Activated T-helper 1 cell treated with Interleukin-2 at 50 U/mL for 16 hours (primary cell): ENCODE data around the gene PMP22.

ENCODE experiments used
- DNase-seq: peaks from one replicate; pipeline ENCODE4 v3.0.0-alpha.2; 2020; ENCODE audit warnings: low read depth

The PMP22 gene

DNA sequence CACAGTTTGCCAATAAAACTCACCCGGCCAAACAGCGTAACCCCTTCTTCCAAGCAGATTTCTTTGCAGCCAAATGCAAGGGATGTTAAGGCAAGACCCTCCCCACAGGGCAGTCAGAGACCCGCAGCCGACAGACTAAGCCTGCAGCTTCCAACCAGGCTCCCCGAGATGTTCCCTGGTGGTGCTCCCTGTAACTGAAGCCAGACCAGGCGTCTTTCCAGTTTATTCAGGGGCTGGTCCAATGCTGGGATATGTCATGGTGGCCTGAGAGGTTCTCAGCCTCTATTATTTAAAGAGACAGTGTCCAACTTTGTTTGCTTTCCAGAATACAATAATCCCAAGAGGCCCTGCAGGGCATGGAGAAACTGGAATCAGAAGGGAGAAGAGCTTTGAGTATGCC lies at the start of gene PMP22:
Gene PMP22, minus strand, starts transcription at position 196 of the 400 bp plus-strand sequence. CDS start 4,599 bp downstream, outside the sequence.
- no peak for DNase-seq

DNA sequence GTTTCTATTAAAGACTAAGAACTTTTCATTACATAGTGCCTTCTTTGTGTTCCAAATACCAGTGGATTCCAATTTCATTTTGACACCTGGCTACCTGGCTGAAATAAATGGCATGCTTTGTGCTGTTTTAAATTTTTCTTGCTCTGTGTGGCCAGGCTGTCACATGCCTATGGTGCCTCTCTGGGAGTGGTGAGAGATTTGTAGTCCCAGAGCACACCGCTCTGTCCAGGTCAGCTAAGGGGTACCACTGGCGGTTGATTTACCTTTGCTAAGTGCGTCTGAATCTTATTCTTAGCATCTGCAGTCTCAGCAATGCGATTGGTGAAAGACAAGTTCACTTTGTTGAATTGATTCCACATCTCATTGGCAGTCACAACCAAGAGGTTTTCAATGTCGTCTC lies 46.9 kb upstream of the PMP22 start:
- no peak for DNase-seq

DNA sequence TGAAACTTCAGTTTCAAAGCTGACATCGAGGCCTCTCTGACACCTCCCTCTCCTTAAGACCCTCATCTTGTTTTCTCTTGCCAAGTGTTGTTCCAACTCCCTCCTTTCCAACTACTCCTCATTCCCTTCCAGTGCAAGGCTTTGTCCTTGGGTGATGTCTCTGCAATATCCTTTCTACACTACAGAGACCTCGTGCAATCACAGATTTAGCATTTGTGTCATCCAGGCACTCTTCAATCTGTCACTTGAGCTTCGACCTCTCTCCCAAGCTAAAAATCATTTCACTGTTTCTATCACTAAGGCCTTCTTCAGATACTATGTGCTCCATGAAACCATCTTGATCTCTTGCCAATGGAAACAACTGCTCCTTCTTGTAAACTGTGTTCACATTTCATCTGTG lies 44.7 kb upstream of the PMP22 start:
- DNase-seq = no peak

DNA sequence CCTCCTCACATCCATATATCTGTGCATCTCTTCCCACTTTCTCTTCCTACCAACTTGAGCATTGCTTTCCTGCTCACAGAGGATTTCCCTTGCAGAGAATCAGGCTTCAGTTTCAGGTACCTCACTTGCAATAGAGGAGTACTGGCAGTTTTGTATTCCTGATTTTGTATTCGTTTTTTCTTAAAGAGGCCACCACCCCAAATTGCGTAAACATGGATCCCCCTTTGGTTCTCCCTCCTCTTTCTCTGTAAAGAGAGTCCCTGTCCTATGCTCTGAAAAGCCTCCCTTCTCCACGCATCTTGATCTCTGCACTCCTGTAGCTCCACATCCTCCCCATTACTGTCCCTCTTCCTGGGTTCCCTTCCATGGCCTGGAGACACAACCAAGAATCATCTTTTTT lies 44.1 kb upstream of the PMP22 start:
- DNase-seq = no peak

DNA sequence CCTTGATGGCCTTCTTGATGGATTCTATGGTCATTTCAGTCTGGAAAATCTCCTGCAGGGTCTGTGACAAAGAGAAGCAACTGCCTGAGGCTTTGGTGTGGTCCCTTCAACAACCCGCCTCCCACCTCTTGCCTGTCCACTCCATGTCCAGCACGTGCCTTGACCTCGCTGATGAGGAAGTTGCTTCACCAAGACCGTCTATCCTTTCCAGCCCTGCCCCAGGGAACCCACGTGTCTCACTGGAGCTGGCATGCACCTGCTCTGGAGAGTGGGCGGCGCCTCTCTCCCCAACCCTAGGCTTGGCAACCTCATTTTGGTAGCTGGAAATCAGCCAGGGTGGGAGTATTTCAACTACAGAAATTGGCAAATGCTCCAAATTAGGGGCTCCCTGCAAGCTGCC lies 43.6 kb upstream of the PMP22 start:
- DNase-seq = no peak

DNA sequence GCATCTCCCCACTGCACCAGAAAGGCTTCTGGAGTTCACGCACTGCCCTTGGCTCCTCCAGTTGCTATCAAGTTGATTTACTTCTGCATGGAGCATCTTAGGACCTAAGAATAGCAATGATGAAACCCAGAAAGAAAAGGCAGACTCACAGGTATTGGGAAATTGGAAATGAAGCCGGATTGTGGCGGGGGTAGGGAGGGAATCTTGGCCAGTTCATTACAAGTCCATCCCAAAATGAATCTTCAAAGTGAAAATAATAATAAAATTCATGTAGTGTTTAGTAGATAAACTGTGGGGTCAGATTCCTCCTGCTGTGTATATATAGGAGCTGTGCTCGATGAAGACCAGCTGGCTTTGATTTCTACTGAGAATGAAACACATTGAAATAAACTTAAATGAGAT lies 42.6 kb upstream of the PMP22 start:
- DNase-seq = no peak

DNA sequence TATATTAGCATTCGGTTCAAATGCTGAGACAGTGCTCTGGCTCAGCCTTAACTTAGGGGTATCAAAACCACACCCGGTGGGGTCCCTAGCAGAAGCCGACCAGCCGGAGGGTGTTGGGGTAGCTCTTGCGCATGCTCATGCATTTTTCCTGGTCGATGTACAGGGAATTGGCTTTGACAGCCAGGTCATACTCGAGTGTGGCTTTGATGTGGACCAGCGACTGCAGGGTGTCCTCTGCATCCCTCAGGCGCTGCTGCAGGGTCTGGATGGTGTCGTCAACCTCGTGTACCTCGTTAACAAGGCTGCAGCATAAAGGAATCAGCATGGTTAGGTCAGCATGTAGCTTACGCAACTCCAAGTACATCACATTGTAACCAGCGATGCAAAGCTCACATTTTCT lies 38.7 kb upstream of the PMP22 start:
- no peak for DNase-seq

DNA sequence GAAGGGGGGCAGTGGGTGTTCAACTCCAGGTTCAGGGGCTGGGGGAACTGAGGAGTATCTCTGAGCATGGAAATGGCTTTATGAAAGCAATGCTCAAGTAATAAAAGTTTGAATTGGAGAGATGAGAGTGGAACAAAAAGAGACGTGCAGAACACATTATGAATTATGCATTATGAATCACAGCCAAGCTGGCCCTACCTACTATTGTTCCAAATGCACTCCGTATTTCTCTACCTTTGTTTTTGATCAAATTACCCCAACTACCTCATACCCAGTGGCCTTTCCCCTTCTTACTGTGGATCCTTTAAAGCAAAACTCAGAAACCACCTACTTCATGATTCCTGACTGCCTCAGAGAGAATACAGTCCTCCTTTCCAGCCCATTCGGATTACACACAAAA lies 38.1 kb upstream of the PMP22 start:
- no peak for DNase-seq

DNA sequence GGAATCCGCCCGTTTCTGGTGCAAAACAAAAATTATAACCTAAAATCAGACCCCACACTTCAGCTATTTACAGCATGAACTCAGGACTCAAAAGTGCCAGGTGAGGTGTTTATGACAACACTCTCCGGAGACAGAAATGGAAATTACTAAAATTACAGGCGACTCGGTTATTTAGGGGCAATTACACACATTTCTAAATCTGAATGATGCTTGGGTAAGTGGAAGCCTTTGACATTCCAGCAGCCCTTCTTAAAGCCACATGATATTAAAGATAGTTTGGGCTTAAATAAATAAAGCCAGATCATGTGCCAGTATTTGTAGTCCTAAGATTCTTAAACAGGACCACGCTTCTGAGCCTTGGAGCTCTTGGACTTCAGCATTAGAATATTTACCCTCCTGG lies 36.7 kb upstream of the PMP22 start:
- DNase-seq = no peak

DNA sequence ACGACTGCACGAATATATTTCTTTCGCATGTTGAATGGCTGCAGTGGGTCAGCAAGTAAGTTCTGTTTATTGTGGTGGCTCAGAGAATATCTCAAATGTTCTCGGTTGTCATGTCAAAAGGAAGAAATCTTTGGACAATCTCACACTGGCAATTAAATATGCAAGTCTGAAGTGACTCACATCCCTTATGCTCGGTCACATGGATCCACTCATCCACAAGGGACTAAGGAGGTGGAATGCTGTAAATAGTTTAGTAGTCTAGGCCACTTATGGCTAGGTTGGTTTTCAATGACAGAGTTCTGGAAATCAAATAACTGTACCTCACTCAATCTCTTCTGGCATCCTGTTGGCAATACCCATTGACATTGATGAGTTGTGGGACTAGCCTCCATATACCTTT lies 33.0 kb upstream of the PMP22 start:
- DNase-seq = no peak

DNA sequence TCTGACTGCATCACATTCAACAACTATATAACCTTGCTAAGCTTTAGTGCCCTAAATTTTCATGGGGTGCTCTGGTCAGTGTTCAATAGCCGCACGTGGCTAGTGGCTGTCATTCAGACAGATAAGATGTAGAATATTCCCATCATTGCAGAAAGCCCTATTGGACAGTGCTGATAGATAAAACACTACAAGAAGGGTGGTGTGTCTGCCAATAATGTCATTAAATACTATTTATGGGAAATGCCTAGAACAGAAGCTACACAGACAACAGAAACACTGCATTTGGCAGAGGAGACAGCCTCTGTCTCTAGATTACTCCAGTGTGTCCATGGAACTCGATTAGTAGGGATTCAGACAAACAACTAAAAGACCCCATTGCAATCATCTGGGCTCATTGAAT lies 28.4 kb upstream of the PMP22 start:
- no peak for DNase-seq

DNA sequence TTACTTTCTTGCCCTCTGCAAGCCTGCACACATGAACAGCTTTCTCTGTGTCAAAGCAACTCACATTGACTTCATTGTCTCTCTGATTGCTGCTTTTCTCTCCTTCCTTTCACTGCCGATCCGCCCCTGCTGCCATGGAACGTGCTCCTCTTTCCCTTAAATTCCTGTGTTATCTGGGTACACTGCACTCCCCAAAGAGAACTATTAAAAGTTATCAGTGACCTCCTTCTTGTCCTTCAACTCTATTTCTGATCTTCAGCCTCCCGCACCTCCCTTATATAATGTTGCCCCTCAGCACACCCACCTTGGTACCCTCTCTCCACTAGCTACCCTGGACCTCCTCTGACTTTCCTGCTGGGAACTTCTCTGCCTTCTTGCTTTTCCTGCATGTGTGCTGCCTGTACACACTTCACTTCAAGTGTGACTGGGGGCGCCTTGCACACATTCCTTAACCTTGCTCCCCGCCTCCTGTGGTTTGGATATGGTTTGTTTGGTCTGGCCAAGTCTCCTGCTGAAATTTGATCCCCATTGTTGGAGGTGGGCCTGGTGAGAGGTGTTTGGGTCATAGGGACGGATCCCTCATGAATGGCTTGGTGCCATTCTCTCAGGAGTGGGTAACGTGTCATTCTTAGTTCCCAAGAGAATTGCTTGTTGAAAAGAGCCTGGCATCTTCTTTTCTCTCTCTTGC lies 26.7 kb upstream of the PMP22 start:
- DNase-seq = no peak

DNA sequence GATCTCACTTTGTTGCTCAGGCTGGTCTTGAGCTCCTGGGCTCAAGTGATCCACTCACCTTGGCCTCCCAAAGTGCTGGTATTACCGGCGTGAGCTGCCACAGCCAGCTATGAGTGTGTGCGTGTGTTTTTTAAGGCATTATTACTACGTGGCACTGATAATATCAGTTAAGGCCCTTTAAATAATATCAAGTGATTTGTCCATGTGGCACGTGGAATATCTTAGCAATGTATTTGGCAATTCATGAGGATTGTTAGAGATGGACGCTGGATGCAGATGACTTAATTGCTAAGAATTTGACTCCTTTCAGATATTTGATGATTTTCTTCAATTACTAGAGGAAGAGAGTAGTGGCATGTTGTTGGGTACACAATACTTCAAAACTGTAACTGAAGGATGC lies 25.5 kb upstream of the PMP22 start:
- DNase-seq = no peak

DNA sequence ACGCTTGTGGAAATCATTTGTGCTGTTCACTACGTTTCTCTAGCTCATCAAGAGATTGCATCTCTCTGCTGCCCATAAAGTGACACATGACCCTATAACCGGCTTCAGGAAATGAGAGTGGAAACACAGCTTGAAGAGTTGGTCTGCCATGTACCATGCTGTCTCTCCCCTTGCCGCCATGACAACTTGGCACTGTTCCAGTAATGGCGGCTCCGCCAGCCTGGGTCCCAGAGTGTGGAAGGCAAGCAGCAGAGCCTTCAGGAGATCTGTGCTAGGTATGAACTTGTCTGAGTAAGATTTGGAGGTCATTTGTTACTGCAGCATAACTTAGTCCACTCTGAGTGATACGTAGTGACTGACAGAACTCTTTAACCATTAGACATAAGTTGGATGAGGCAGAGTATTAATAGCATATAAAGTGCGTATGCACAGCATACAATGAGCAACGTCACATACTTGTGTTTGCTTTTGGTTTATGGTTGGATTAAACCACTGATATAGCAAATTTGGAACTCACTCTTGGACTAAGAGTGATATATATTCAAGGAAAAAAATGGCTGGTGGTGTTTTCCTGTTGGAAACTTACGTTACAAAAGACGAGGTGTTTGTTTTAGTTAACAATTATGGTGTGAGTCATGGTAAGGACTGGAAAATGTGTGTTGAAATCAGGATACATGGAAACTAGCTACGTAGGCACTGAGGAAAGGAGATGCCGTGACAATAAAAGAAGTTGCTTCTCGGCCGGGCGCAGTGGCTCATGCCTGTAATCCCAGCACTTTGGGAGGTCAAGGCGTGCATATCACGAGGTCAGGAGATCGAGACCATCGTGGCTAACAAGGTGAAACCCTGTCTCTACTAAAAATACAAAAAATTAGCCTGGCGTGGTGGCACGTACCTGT lies 24.4 kb upstream of the PMP22 start:
- no peak for DNase-seq

DNA sequence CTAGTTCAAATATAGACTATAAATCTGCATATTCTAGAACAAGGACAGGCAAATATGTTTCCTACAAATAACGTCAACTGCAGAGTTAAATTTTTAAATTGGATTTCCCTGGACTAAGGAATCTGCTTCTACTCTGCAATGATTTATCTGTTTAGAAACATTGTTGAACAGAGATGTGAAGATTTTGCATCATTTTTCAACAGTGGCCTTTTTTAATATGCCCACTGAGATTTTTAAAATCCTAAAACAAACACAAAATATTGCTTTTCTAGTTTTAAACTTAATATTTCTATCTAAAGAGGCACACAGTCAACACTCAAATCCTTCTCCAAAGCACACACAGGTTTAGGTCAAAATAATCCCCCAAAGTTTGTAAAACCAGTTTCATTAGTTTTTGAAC lies 23.7 kb upstream of the PMP22 start:
- no peak for DNase-seq

DNA sequence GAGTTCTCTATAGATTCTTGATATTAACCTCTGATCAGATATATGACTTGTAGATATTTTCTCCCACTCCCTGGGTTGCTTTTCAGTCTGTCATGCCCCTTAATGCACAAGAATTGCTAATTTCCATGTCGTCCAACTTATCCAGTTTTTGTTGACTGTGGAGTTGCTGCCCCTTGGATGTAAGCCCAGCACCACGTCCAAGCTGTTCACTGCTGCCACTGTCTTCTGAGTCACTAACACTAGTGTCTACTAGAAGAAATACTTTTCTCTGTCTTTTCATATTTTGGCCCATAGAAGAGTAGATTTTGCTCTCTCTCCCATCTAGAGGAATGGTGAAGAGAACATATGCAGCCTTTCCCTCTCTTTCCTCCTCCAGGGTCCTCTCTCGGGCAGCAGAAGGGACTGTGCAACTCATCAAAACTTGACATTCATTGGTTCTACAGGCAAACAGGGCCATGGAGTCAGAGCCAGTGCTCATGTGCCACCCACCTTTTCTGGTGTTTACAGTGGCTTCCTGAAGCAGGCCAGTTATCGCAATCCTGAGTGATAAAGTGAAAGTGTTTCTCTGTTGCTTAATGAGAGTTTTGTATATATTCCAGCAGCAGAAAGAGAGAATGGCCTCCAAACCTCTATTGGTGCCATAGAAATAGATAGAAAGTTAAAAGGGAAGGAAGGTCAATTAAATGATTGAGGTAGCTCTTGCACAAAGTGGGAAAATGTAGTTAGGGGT lies 22.6 kb upstream of the PMP22 start:
- no peak for DNase-seq

DNA sequence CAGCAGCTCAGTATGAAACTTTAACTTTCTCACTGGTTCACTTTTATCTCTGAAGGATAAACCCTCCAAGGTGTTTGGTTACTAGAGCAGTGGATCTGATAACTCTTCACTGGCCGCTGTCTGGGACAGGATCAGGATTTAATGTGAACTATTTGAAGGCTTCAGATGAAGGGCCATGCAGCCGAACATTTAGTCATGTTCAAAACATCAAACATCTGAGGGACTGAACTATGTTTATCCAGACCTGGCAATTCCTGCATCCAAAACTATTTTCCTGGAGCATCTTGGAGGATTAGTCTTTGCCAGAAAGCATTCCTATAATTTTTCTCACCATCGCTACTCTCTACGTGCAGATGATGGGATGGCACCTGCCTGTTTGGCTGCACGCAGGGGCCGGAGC lies 20.3 kb upstream of the PMP22 start:
- no peak for DNase-seq

DNA sequence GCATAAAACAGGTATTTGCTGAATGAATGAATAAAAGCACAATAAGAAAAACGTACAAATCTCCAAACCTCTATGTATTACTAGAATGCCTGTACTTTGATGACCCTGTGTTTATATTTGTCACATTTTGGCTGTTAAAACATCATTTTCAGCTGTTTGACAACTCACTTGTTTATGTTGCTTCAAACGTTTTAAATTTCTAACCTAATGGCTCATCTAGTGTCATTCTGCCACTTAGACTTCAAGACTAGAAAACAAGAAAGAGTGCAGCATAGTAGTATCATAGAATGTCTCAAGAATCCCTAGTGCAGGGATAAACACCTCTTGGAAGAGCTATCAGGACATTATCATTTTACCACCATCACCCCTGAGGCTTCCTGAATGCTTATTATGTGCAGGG lies 19.4 kb upstream of the PMP22 start:
- DNase-seq = no peak

DNA sequence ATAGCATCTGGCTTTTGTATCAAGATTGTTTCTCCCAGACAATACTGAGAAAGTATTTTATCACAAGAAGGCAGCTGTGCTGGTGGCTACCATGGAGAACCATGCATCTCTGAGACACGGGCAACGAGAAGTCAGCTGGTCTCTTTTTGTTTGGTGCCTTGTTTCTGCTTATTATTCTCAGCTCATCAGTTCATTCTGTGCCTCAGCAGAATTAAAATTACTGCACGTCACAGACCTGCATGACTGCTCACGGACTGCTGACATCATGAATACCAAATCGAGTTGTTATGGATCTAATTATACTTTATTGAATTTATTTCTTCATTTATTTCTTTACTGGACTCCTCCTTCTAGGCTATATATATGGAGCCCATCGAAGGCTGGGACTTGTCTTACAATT lies 19.0 kb upstream of the PMP22 start:
- no peak for DNase-seq

DNA sequence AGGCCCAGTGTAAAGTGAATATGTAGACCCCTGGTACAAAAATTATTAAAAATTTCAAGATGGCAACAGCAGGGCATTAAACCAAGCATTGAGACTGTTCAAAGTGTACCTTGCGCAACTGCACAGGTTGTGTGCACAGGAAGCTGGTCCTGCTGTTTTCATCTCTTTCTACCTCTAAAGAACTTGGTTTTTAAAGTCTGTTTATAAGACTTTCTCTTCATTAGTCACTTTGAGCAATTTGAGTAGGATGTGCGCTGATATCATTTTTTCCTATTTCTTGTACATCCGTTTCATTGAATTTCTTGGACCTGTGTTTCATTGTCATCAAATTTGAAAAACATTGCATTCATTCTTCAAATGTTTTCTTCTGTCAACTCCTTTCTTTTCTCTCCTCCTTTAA lies 16.8 kb upstream of the PMP22 start:
- DNase-seq = no peak

DNA sequence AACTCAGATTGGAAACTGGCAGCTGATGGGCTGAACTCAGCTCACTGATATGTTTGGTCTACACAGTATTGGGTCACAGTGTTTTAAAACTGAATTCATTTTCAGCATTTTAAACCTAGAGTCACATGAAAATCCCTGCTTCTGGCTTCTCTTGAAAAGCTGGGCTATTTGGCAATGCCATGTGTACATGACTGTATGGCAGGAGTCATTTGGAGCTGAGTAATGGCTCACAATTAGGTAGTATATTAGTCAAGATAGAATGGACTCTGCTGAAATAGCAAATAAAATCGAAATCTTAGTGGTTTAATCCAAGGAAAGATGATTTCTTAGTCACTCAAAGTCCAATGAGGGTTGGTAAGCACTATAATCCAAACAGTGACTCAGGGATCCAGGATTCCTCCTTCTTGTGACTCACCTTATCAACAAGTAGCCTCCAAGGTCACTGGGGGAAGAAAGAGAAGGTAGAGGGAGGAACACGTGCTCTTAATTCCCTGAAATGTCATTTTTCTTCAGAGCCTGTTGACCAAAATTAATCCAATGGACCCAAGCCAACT lies 13.9 kb upstream of the PMP22 start:
- no peak for DNase-seq

DNA sequence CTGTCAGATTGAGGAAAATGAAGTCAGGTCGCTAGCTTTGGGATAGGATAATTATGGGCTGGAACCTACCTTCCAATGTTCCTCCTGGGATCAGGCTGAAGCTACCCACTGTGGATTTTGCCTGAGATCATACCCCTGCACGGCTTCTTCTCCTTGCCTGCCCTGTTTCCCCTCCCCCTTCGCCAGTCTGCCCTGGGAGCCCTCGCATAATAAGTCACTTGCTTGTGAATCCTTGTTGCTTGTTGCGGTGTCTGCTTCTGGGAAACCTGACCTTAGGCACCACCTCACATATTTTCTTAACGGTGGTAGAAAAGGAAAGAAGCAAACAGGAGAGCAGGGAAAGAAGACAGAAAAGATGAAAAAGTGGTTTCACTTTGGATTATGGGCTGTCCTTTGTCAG lies 13.3 kb upstream of the PMP22 start:
- DNase-seq = no peak

DNA sequence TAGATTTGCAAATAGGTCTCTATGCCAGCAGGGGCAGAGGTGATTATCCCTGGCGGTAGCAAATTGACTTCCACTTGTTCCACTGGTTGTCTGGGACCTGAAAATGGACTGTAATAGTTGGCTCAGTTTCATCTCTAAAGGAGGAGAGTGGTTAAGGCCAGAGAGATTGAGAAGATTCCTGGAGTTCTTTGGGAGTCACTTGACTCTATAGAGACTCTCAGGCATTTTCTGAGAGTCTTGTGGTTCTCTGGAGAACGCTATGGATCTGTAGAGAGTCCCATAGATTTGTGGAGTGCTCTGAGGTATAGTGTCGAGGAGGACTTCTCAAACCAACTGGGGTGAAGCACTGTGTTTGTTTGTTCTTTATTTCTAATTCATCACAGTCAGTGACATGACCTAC lies 8.9 kb upstream of the PMP22 start:
- DNase-seq = no peak
